ENCODE measurements around the gene GAMT.
"Not testable (repeated sequence)": the region's sequence is repeated elsewhere in the genome, so short reads cannot be mapped to it uniquely, and the experiment has no call there.

Gene GAMT

DNA sequence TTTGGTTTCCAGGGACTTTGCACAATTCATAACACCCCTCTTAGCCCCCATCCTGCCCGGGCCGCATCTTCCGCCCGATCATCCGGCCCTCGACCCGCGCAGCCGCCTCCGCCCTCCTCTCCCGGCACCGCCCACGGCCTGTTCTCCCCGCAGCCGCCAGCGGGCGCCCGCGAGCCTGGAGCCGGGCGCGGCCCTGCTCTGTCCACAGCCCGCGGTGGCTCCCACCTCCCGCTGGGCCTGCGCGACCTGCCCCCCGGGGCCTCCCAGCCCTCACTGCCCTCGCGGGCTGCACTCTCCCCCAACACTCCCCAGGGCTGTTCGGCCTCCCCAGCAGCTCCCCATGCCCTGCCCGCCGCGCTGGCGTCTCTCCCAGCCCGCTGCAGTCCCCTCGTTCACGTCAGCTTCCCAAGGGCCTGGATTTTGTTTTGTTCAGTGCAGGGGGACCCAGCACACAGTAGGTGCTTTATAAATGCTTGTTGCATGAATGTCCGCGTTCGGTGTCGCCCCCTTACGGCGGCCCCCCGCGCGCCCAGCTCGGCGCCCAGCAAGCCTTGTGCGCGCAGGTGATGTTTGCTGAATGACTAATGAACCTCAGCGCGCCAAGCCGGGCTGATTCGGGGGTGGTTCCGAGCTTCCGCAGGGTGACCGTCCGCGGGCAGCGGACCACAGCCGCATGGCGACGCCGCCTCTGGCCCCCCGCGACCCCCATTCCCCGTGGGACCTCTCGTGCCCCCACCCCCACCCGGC lies 44.0 kb upstream of the GAMT start:
- Histone ChIP-seq H3K9me3 (ENCODE audit: insufficient read depth, low read length) (no peaks in the 10 kb centered on the region), H3K9ac (ENCODE audit: insufficient read length, low read depth) (peak overlapping the region; percentile 79), H3K36me3 (ENCODE audit: insufficient read depth, insufficient read length, low read length) (peaks cover 27% of the 10 kb centered on the region), H3K4me3 (ENCODE audit: insufficient read length, low read depth) (peak overlapping the region; percentile 31), H3K27me3 (ENCODE audit: insufficient read depth, insufficient read length) (peaks cover 45% of the 10 kb centered on the region), H3K4me1 (ENCODE audit: insufficient read depth, insufficient read length) (peaks cover 38% of the 10 kb centered on the region)
- DNase-seq (ENCODE audit: low read depth, low spot score) = no peak
- no peak for TF ChIP-seq YY1 (IDR thresholded peaks at IDR 0.05; ENCODE audit: insufficient read depth, insufficient read length)
- no peak for TF ChIP-seq SUZ12 (IDR thresholded peaks at IDR 0.05; ENCODE audit: extremely low read depth, insufficient read depth, insufficient read length)
- no peak for TF ChIP-seq ZNF274 (IDR thresholded peaks at IDR 0.05; ENCODE audit: low read depth, low read length)

DNA sequence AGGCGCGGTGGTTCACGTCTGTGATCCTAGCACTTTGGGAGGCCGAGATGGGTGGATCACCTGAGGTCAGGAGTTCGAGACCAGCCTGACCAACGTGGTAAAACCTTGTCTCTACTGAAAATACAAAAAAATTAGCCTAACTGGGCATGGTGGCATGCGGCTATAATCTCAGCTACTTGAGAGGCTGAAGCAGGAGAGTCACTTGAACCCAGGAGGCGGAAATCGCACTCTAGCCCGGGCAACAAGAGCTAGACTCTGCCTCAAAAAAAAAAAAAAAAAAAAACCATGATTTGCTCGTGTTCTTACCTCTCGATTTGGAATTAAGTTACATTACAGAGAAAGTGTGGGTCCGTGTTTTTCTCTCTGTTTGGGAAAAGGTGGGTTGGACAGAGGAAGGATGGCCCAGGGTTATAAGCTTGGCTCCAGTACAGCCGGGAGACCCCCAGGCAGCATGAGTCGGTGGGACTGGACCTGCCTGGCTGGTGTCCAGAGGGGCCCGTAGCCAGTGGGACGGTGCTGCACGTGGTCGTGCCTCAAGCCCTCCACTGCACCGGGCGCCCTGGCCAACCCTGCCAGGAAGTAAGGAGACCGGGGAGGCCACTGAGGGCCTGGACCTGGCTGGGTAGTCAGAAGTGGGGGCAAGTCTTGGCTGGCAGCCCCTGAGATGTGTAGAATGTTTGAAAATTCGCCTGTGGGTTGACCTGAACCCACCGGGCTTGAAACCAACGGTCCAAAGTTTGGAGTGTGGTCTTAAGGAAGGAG lies 40.5 kb upstream of the GAMT start:
- TF ChIP-seq YY1 (IDR thresholded peaks at IDR 0.05; ENCODE audit: insufficient read depth, insufficient read length) (no peak), SUZ12 (IDR thresholded peaks at IDR 0.05; ENCODE audit: extremely low read depth, insufficient read depth, insufficient read length) (no peak), ZNF274 (IDR thresholded peaks at IDR 0.05; ENCODE audit: low read depth, low read length) (no peak)
- H3K36me3 ChIP-seq (ENCODE audit: insufficient read depth, insufficient read length, low read length) = peaks cover 45% of the 10 kb centered on the region
- no peaks in the 10 kb centered on the region for H3K9me3 ChIP-seq (ENCODE audit: insufficient read depth, low read length)
- no peak for DNase-seq (ENCODE audit: low read depth, low spot score)
- H3K9ac ChIP-seq (ENCODE audit: insufficient read length, low read depth) = peak overlapping the region; percentile 66
- H3K4me3 ChIP-seq (ENCODE audit: insufficient read length, low read depth) = no peak overlapping the region
- H3K4me1 ChIP-seq (ENCODE audit: insufficient read depth, insufficient read length) = peaks cover 36% of the 10 kb centered on the region
- peaks cover 12% of the 10 kb centered on the region for H3K27me3 ChIP-seq (ENCODE audit: insufficient read depth, insufficient read length)

DNA sequence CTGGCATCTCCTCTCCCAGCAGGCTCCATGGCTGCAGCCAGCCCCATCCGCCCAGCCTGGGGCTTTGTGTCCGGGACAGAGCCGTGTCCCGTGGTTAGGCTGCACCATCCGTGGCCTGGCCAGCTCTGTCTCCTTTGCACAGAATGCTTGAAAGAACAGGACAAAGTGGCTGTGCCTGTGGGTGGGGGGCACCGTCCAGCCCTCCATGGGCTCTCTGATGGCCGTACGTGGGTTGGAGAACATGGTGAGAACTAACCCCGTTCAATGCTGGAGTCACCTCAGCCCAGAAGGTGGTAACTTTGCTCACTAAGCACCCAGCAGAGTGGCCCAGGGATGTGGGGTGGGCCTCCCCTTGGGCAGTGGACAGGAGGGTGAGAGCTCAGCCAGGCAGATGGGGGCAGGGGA lies 39.7 kb upstream of the GAMT start:
- Histone ChIP-seq H3K9me3 (ENCODE audit: insufficient read depth, low read length) (no peaks in the 10 kb centered on the region), H3K9ac (ENCODE audit: insufficient read length, low read depth) (peak overlapping the region; percentile 83), H3K4me1 (ENCODE audit: insufficient read depth, insufficient read length) (peaks cover 32% of the 10 kb centered on the region), H3K4me3 (ENCODE audit: insufficient read length, low read depth) (no peak overlapping the region), H3K36me3 (ENCODE audit: insufficient read depth, insufficient read length, low read length) (peaks cover 45% of the 10 kb centered on the region), H3K27me3 (ENCODE audit: insufficient read depth, insufficient read length) (peaks cover 4% of the 10 kb centered on the region)
- no peak for DNase-seq (ENCODE audit: low read depth, low spot score)
- TF ChIP-seq SUZ12 (IDR thresholded peaks at IDR 0.05; ENCODE audit: extremely low read depth, insufficient read depth, insufficient read length) (no peak), ZNF274 (IDR thresholded peaks at IDR 0.05; ENCODE audit: low read depth, low read length) (no peak), YY1 (IDR thresholded peaks at IDR 0.05; ENCODE audit: insufficient read depth, insufficient read length) (no peak)

DNA sequence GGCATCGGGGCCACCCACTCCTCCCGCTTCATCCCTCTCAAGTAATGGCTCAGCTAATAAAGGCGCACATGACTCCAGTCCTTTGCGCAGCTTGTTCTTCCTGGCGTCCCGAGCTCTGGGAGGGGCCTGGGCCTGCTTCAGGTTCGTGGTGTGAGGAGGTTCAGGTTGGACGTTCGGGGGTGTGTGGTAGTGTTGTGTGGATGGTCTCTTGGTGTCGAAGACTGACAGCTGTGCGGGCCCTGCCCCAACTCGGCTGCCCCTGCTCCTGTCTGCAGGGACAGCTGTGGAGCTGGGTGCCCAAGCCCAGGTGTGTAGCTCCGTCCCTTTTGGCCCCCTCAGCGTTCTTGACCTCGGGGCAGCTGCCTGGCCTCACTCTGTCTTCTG lies 39.1 kb upstream of the GAMT start:
- H3K4me1 ChIP-seq (ENCODE audit: insufficient read depth, insufficient read length) = peaks cover 31% of the 10 kb centered on the region
- peaks cover 49% of the 10 kb centered on the region for H3K36me3 ChIP-seq (ENCODE audit: insufficient read depth, insufficient read length, low read length)
- no peaks in the 10 kb centered on the region for H3K9me3 ChIP-seq (ENCODE audit: insufficient read depth, low read length)
- H3K9ac ChIP-seq (ENCODE audit: insufficient read length, low read depth) = peak overlapping the region; percentile 83
- peaks cover 2% of the 10 kb centered on the region for H3K27me3 ChIP-seq (ENCODE audit: insufficient read depth, insufficient read length)
- DNase-seq (ENCODE audit: low read depth, low spot score) = no peak
- TF ChIP-seq ZNF274 (IDR thresholded peaks at IDR 0.05; ENCODE audit: low read depth, low read length) (no peak), YY1 (IDR thresholded peaks at IDR 0.05; ENCODE audit: insufficient read depth, insufficient read length) (no peak), SUZ12 (IDR thresholded peaks at IDR 0.05; ENCODE audit: extremely low read depth, insufficient read depth, insufficient read length) (no peak)
- peak overlapping the region; percentile 21 for H3K4me3 ChIP-seq (ENCODE audit: insufficient read length, low read depth)

DNA sequence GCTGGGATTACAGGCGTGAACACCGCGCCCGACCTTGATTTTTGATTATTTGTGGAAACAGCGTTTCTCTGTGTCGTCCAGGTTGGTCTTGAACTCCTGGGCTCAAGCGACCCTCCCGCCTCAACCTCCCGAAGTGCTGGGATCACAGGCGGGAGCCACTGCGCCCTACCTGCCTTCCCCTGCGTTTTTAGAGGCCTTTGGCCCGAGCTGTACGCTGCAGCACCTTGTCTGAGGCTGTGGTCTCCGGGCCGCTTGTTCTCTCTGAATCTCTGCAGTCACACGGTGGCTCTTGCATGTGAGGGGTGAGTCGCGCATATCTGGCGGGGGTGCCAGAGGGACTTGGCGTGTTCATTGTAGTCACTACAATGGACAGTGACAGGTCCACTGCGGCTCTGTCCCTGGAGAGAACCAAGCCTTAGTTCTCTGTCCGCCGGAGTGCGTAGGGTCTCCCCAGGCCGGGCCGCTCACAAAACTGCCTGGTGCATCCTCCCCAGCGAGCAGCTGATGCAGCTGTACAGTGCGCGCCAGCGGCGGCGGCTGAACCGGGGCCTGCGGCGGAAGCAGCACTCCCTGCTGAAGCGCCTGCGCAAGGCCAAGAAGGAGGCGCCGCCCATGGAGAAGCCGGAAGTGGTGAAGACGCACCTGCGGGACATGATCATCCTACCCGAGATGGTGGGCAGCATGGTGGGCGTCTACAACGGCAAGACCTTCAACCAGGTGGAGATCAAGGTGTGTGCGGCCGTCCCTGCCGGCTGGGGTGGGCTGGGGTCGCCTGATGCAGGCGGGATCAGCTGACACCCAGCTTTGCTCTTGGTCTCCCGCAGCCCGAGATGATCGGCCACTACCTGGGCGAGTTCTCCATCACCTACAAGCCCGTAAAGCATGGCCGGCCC lies 38.4 kb upstream of the GAMT start:
- H3K9ac ChIP-seq (ENCODE audit: insufficient read length, low read depth) = peak overlapping the region; percentile 99
- not testable (repeated sequence) for H3K9me3 ChIP-seq (ENCODE audit: insufficient read depth, low read length); H3K27me3 ChIP-seq (ENCODE audit: insufficient read depth, insufficient read length); DNase-seq (ENCODE audit: low read depth, low spot score)
- H3K36me3 ChIP-seq (ENCODE audit: insufficient read depth, insufficient read length, low read length) = peaks cover 54% of the 10 kb centered on the region
- H3K4me3 ChIP-seq (ENCODE audit: insufficient read length, low read depth) = peak overlapping the region; percentile 98
- H3K4me1 ChIP-seq (ENCODE audit: insufficient read depth, insufficient read length) = peaks cover 29% of the 10 kb centered on the region

DNA sequence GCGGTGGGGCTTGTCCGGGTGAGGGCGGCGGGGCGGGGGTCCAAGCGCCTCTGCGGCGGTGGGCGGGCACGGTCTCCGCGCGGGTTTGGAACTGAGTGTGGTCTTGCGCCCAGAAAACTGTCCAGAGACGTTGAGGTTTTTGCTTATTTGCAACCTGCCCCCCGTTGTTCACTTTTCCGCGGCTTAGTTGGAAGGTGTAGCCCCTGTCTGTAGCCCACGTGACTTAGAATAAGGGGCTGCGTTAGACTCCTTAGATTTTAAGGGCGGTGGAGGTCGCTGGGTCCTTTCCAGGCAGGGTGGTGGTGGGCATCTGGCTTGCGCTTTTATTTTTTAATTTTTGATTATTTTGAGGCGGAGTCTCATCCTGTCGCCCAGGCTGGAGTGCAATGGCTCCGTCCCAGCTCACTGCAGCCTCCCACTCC lies 37.6 kb upstream of the GAMT start:
- peak overlapping the region; percentile 99 for H3K9ac ChIP-seq (ENCODE audit: insufficient read length, low read depth)
- peak overlapping the region; percentile 98 for H3K4me3 ChIP-seq (ENCODE audit: insufficient read length, low read depth)
- TF ChIP-seq ZNF274 (IDR thresholded peaks at IDR 0.05; ENCODE audit: low read depth, low read length) = no peak
- TF ChIP-seq SUZ12 (IDR thresholded peaks at IDR 0.05; ENCODE audit: extremely low read depth, insufficient read depth, insufficient read length) = no peak
- no peak for TF ChIP-seq YY1 (IDR thresholded peaks at IDR 0.05; ENCODE audit: insufficient read depth, insufficient read length)
- H3K27me3 ChIP-seq (ENCODE audit: insufficient read depth, insufficient read length) = no peaks in the 10 kb centered on the region
- no peak for DNase-seq (ENCODE audit: low read depth, low spot score)
- H3K4me1 ChIP-seq (ENCODE audit: insufficient read depth, insufficient read length) = peaks cover 28% of the 10 kb centered on the region
- H3K9me3 ChIP-seq (ENCODE audit: insufficient read depth, low read length) = no peaks in the 10 kb centered on the region
- H3K36me3 ChIP-seq (ENCODE audit: insufficient read depth, insufficient read length, low read length) = peaks cover 62% of the 10 kb centered on the region

All from NT2/D1 (cell line).